Measurements from ENCODE around the gene MMUT. TPM values are rescaled to one million over a fixed set of nuclear protein-coding genes. Genes with fewer than 3 reads are reported as not detected.

The MMUT gene
- total RNA-seq, 1 experiment from 2014 or later, result 12.4 TPM

DNA sequence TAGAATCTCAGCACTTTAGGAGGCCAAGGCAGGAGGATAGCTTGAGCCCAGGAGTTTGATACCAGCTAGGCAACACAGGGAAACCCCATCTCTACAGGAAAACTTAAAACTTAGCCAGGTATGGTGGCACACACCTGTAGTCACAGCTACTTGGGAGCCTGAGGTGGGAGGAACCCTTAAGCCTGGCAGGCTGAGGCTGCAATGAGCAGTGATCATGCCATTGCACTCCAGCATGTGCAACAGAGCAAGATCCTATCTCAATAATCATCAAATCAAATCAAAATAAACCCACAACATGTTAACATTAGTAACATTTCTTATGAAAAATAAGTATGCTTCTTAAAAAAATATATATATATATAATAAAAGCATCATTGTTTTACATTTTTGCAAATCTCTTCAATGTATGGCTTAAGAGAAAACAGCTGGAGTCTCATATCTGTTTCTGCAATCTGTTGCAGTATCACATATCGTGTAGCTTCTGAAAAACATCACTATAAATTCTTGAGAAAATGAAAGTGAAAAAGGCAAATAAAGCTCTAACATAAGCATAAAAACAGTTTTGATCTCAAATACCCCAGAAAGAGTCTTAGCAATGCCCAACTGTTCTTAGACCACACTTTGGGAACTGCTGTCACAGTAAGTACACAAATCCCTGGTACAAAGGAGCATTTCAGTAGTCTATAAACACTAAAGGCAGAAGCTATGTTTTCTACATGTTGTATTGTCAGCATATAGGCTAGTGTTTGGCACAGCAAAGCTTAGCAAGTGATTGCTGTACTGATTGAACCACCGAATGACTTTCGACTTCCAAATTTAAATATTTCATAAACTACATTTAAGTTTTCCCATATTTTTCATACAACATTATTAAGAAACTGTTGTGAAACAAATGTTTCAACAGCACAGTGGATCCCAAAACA lies 8.0 kb downstream of the MMUT start:
- no peak for ATAC-seq

More for the DNA sequence above, 8.0 kb downstream of the MMUT start:
- no peak for DNase-seq (ENCODE audit: low read depth, low spot score)
- Histone ChIP-seq H3K4me1 (ENCODE audit: control insufficient read depth in 1 of 2, insufficient read depth in 2 of 2, low read length in 2 of 2) (no peaks in the 10 kb centered on the region), H3K9me3 (ENCODE audit: control insufficient read depth in 1 of 2, insufficient read depth in 1 of 2, low read depth in 1 of 2, low read length in 2 of 2) (no peaks in the 10 kb centered on the region), H3K9me2 (ENCODE audit: insufficient read depth) (no peaks in the 10 kb centered on the region), H3K4me2 (ENCODE audit: low read length) (no peak overlapping the region), H3K36me3 (ENCODE audit: control insufficient read depth in 1 of 2, insufficient read depth in 2 of 2, low read length in 2 of 2) (0 out of 4 replicates have a peak, but pooled peaks cover 0 to 2% of the 10 kb centered on the region in 2 experiments), H3K9ac (ENCODE audit: low read length) (no peak overlapping the region), H3K4me3 (replicated peaks in 1 of 2; ENCODE audit: low read depth in 1 of 2, low read length in 2 of 2) (no peak overlapping the region), H2AFZ (ENCODE audit: low read depth, low read length, poor library complexity, severe bottlenecking) (no peak overlapping the region), H3K27me3 (ENCODE audit: insufficient read depth, low read length) (no peaks in the 10 kb centered on the region), H3K79me2 (ENCODE audit: insufficient read depth, low read length) (no peaks in the 10 kb centered on the region), H3K27ac (ENCODE audit: low read depth, low read length) (no peak overlapping the region), H4K20me1 (ENCODE audit: insufficient read depth) (no peaks in the 10 kb centered on the region)
- BruUV-seq (replicated peaks), result no TSS peak
- POLR2A ChIA-PET, result no interaction called here
- RAD21 ChIA-PET (ENCODE audit: low non-redundant PET in 1 of 2, low total read pairs in 2 of 2, uncharacterized antibody in 2 of 2, unreplicated experiment in 2 of 2), result no interaction called here
- intact Hi-C loops (cut with micrococcal nuclease), result no loop called here
- CTCF ChIA-PET, result interaction anchor here (2.0 kb wide), 1 partner anchor 77 kb away, joined by 7 read pairs; no protein-coding TSS in a partner anchor
- TF ChIP-seq TCF7L2 (IDR thresholded peaks at IDR 0.05; ENCODE audit: borderline replicate concordance, extremely low read depth, insufficient read depth, insufficient read length), result no peak
- no peak for TF ChIP-seq ZFX (IDR thresholded peaks at IDR 0.05)
- TF ChIP-seq ZNF274 (IDR thresholded peaks at IDR 0.05; ENCODE audit: low read depth, low read length), result no peak
- no peak for TF ChIP-seq CBX3 (IDR thresholded peaks at IDR 0.05; ENCODE audit: low read depth)
- TF ChIP-seq, protein P1, sequence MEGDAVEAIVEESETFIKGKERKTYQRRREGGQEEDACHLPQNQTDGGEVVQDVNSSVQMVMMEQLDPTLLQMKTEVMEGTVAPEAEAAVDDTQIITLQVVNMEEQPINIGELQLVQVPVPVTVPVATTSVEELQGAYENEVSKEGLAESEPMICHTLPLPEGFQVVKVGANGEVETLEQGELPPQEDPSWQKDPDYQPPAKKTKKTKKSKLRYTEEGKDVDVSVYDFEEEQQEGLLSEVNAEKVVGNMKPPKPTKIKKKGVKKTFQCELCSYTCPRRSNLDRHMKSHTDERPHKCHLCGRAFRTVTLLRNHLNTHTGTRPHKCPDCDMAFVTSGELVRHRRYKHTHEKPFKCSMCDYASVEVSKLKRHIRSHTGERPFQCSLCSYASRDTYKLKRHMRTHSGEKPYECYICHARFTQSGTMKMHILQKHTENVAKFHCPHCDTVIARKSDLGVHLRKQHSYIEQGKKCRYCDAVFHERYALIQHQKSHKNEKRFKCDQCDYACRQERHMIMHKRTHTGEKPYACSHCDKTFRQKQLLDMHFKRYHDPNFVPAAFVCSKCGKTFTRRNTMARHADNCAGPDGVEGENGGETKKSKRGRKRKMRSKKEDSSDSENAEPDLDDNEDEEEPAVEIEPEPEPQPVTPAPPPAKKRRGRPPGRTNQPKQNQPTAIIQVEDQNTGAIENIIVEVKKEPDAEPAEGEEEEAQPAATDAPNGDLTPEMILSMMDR (IDR thresholded peaks at IDR 0.05 in 2 of 3, conservative IDR thresholded peaks at IDR 0.05 in 1 of 3; ENCODE audit: borderline replicate concordance in 1 of 3, insufficient read depth in 1 of 3, low read depth in 2 of 3, low read length in 2 of 3), result no peak
- TF ChIP-seq RAD21 (IDR thresholded peaks at IDR 0.05; ENCODE audit: low read depth), result no peak
- no peak for TF ChIP-seq YY1 (IDR thresholded peaks at IDR 0.05; ENCODE audit: extremely low read depth, insufficient replicate concordance, low read depth, low read length)
- no peak for TF ChIP-seq EGR1 (IDR thresholded peaks at IDR 0.05; ENCODE audit: low read depth)
- TF ChIP-seq JUND (IDR thresholded peaks at IDR 0.05), result no peak
- TF ChIP-seq, protein P2, sequence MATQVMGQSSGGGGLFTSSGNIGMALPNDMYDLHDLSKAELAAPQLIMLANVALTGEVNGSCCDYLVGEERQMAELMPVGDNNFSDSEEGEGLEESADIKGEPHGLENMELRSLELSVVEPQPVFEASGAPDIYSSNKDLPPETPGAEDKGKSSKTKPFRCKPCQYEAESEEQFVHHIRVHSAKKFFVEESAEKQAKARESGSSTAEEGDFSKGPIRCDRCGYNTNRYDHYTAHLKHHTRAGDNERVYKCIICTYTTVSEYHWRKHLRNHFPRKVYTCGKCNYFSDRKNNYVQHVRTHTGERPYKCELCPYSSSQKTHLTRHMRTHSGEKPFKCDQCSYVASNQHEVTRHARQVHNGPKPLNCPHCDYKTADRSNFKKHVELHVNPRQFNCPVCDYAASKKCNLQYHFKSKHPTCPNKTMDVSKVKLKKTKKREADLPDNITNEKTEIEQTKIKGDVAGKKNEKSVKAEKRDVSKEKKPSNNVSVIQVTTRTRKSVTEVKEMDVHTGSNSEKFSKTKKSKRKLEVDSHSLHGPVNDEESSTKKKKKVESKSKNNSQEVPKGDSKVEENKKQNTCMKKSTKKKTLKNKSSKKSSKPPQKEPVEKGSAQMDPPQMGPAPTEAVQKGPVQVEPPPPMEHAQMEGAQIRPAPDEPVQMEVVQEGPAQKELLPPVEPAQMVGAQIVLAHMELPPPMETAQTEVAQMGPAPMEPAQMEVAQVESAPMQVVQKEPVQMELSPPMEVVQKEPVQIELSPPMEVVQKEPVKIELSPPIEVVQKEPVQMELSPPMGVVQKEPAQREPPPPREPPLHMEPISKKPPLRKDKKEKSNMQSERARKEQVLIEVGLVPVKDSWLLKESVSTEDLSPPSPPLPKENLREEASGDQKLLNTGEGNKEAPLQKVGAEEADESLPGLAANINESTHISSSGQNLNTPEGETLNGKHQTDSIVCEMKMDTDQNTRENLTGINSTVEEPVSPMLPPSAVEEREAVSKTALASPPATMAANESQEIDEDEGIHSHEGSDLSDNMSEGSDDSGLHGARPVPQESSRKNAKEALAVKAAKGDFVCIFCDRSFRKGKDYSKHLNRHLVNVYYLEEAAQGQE (IDR thresholded peaks at IDR 0.05; ENCODE audit: low read depth), result no peak
- no peak for TF ChIP-seq SIN3A (IDR thresholded peaks at IDR 0.05; ENCODE audit: low read depth)

Measured in HCT116 (cell line).